LoVo (cell line): ENCODE measurements around the gene GRK4.
"Not testable (repeated sequence)": the region's sequence is repeated elsewhere in the genome, so short reads cannot be mapped to it uniquely, and the experiment has no call there.

Experiments used
- DNase-seq: peaks from one replicate; pipeline ENCODE4 v3.0.0-alpha.2; 2016; ENCODE audit warnings: low spot score

Gene GRK4

GRCh38 chr4:2942037-2942531, 21.3 kb upstream of the GRK4 start:
- no peak for DNase-seq

- DNase-seq = no peak
Measured at GRCh38 chr4:2942532-2943363, 20.6 kb upstream of the GRK4 start.

GRCh38 chr4:2943364-2944090, 19.8 kb upstream of the GRK4 start:
- DNase-seq = no peak

GRCh38 chr4:2944091-2944482, 19.3 kb upstream of the GRK4 start:
- no peak for DNase-seq

GRCh38 chr4:2944586-2945526, 18.5 kb upstream of the GRK4 start:
- DNase-seq = no peak

GRCh38 chr4:2945619-2946604, 17.5 kb upstream of the GRK4 start:
- not testable (repeated sequence) for DNase-seq

GRCh38 chr4:2946812-2947600, 16.4 kb upstream of the GRK4 start:
- no peak for DNase-seq

- no peak for DNase-seq
Measured at GRCh38 chr4:2947926-2948325, 15.4 kb upstream of the GRK4 start.

- no peak for DNase-seq
Measured at GRCh38 chr4:2948895-2949781, 14.2 kb upstream of the GRK4 start.

GRCh38 chr4:2949782-2950125, 13.6 kb upstream of the GRK4 start:
- no peak for DNase-seq

- no peak for DNase-seq
Measured at GRCh38 chr4:2950221-2950989, 13.0 kb upstream of the GRK4 start.

GRCh38 chr4:2953496-2953895, 9.9 kb upstream of the GRK4 start:
- DNase-seq = no peak

GRCh38 chr4:2954358-2955185, 8.8 kb upstream of the GRK4 start:
- DNase-seq = no peak

GRCh38 chr4:2955186-2956044, 8.0 kb upstream of the GRK4 start:
- DNase-seq = not testable (repeated sequence)

GRCh38 chr4:2958446-2958845, 4.9 kb upstream of the GRK4 start:
- DNase-seq = no peak

GRCh38 chr4:2960450-2960849, 2.9 kb upstream of the GRK4 start:
- not testable (repeated sequence) for DNase-seq

GRCh38 chr4:2961421-2961810, 2.0 kb upstream of the GRK4 start:
- DNase-seq = no peak
